ENCODE measurements around the gene CADPS. TPM values are rescaled to one million over a fixed set of nuclear protein-coding genes. Genes with fewer than 3 reads are reported as not detected.
A peak's percentile ranks its signal among the peaks of the same experiment; 100 is the strongest.

The CADPS gene
- total RNA-seq, 1 experiment from 2014 or later: not detected

GRCh38 chr3:62669161-62669560 is 206.1 kb downstream of the CADPS start:
- intact Hi-C loops (cut with micrococcal nuclease; ENCODE audit: unreplicated experiment): loop anchor here (5.0 to 10.0 kb wide), 2 partner anchors 396 to 663 kb away; no protein-coding TSS in a partner anchor
- CTCF ChIA-PET: no interaction called here
- Mint-ChIP-seq H3K36me3 (ENCODE audit: insufficient read depth, unreplicated experiment) (no peaks in the 10 kb centered on the region), H3K27me3 (ENCODE audit: unreplicated experiment) (peaks cover 66% of the 10 kb centered on the region), H3K9me3 (ENCODE audit: low read depth, unreplicated experiment) (no peaks in the 10 kb centered on the region), H3K4me1 (ENCODE audit: low read depth, unreplicated experiment) (no peaks in the 10 kb centered on the region), H3K4me3 (ENCODE audit: low read depth, unreplicated experiment) (no peak overlapping the region), H3K27ac (ENCODE audit: unreplicated experiment) (no peak overlapping the region)
- BruUV-seq (replicated peaks): no TSS peak
- no peak for TF ChIP-seq CTCF (IDR thresholded peaks at IDR 0.05; ENCODE audit: unreplicated experiment)
- DNase-seq: no peak

GRCh38 chr3:62667714-62668113 is 207.5 kb downstream of the CADPS start:
- CTCF ChIA-PET: no interaction called here
- no peak for DNase-seq

GRCh38 chr3:62665627-62666437 is 209.4 kb downstream of the CADPS start:
- no peaks in the 10 kb centered on the region for H3K36me3 Mint-ChIP-seq (ENCODE audit: insufficient read depth, unreplicated experiment)
- DNase-seq: peak; percentile 75
- no TSS peak for BruUV-seq (replicated peaks)
- peak; percentile 59 for TF ChIP-seq CTCF (IDR thresholded peaks at IDR 0.05; ENCODE audit: unreplicated experiment)
- H3K4me3 Mint-ChIP-seq (ENCODE audit: low read depth, unreplicated experiment): no peak overlapping the region
- no peak overlapping the region for H3K27ac Mint-ChIP-seq (ENCODE audit: unreplicated experiment)
- no peaks in the 10 kb centered on the region for H3K9me3 Mint-ChIP-seq (ENCODE audit: low read depth, unreplicated experiment)
- no peaks in the 10 kb centered on the region for H3K4me1 Mint-ChIP-seq (ENCODE audit: low read depth, unreplicated experiment)
- peaks cover 70% of the 10 kb centered on the region for H3K27me3 Mint-ChIP-seq (ENCODE audit: unreplicated experiment)
- CTCF ChIA-PET: interaction anchor here (0.6 to 1.2 kb wide), 5 partner anchors 208 to 565 kb away, joined by 3 to 10 read pairs (median 4); no protein-coding TSS in a partner anchor
- intact Hi-C loops (cut with micrococcal nuclease; ENCODE audit: unreplicated experiment): loop anchor here (1.0 to 10.0 kb wide), 5 partner anchors 207 to 666 kb away; no protein-coding TSS in a partner anchor

More at GRCh38 chr3:62667714-62668113, 207.5 kb downstream of the CADPS start:
- Mint-ChIP-seq H3K27me3 (ENCODE audit: unreplicated experiment) (peaks cover 61% of the 10 kb centered on the region), H3K4me3 (ENCODE audit: low read depth, unreplicated experiment) (no peak overlapping the region), H3K36me3 (ENCODE audit: insufficient read depth, unreplicated experiment) (no peaks in the 10 kb centered on the region), H3K9me3 (ENCODE audit: low read depth, unreplicated experiment) (no peaks in the 10 kb centered on the region), H3K27ac (ENCODE audit: unreplicated experiment) (no peak overlapping the region), H3K4me1 (ENCODE audit: low read depth, unreplicated experiment) (no peaks in the 10 kb centered on the region)
- no peak for TF ChIP-seq CTCF (IDR thresholded peaks at IDR 0.05; ENCODE audit: unreplicated experiment)
- BruUV-seq (replicated peaks): no TSS peak
- intact Hi-C loops (cut with micrococcal nuclease; ENCODE audit: unreplicated experiment): loop anchor here (2.0 to 10.0 kb wide), 3 partner anchors 205 to 665 kb away; no protein-coding TSS in a partner anchor

- Mint-ChIP-seq H3K9me3 (ENCODE audit: low read depth, unreplicated experiment) (no peaks in the 10 kb centered on the region), H3K4me3 (ENCODE audit: low read depth, unreplicated experiment) (no peak overlapping the region), H3K27ac (ENCODE audit: unreplicated experiment) (no peak overlapping the region), H3K27me3 (ENCODE audit: unreplicated experiment) (peaks cover 52% of the 10 kb centered on the region), H3K4me1 (ENCODE audit: low read depth, unreplicated experiment) (no peaks in the 10 kb centered on the region), H3K36me3 (ENCODE audit: insufficient read depth, unreplicated experiment) (no peaks in the 10 kb centered on the region)
- BruUV-seq (replicated peaks): no TSS peak
- intact Hi-C loops (cut with micrococcal nuclease; ENCODE audit: unreplicated experiment): loop anchor here (10.0 kb wide), 1 partner anchor 402 kb away; no protein-coding TSS in a partner anchor
- CTCF ChIA-PET: no interaction called here
- no peak for TF ChIP-seq CTCF (IDR thresholded peaks at IDR 0.05; ENCODE audit: unreplicated experiment)
- DNase-seq: no peak
Measured at GRCh38 chr3:62662677-62663076, 212.5 kb downstream of the CADPS start.
